WTC11 (cell line): ENCODE data around the gene PPP6R1. TPM values are rescaled to one million over a fixed set of nuclear protein-coding genes. Genes with fewer than 3 reads are reported as not detected.
A peak's percentile ranks its signal among the peaks of the same experiment; 100 is the strongest.

ENCODE experiments used
- ATAC-seq: fragments of 200-7000 bp; cut with Tn5 transposase; 2 replicates; pipeline ENCODE4 v1.10.0; 2021; ENCODE audit warnings: mild to moderate bottlenecking, moderate library complexity
- CTCF ChIA-PET: fragments of 300-600 bp; sonication (Branson Sonifier 250); formaldehyde crosslinking; loops from one replicate; lab custom pipeline; 2021; ENCODE audit warnings: antibody characterized with exemption; lab: Charles Lee
- POLR2A ChIA-PET: fragments of 350-600 bp; sonication (Branson Sonifier 250); formaldehyde crosslinking; loops from one replicate; lab custom pipeline; 2021; ENCODE audit warnings: antibody characterized with exemption; lab: Charles Lee
- DNase-seq: peaks from one replicate; pipeline ENCODE4 v3.0.0; 2021; ENCODE audit warnings: low spot score
- H3K27ac Mint-ChIP-seq: 2 replicates; pipeline ENCODE4 v1.8.0; 2021; ENCODE audit warnings: mixed read lengths
- H3K27me3 Mint-ChIP-seq: 2 replicates; pipeline ENCODE4 v1.8.0; 2021; ENCODE audit warnings: low read depth, mild to moderate bottlenecking, moderate library complexity, mixed read lengths
- H3K36me3 Mint-ChIP-seq: 2 replicates; pipeline ENCODE4 v1.8.0; 2021; ENCODE audit warnings: mixed read lengths
- H3K4me1 Mint-ChIP-seq: 2 replicates; pipeline ENCODE4 v1.8.0; 2022; ENCODE audit warnings: mixed read lengths
- H3K4me3 Mint-ChIP-seq: 2 replicates; pipeline ENCODE4 v1.8.0; 2021; ENCODE audit warnings: mild to moderate bottlenecking, moderate library complexity, mixed read lengths
- H3K9me3 Mint-ChIP-seq: 2 replicates; pipeline ENCODE4 v1.8.0; 2021; ENCODE audit warnings: mixed read lengths
- ATF1 ChIP-seq: sonication (generic); formaldehyde crosslinking; IDR thresholded peaks from 2 replicates; pipeline ENCODE4 v1.8.1; 2023; ENCODE audit warnings: mild to moderate bottlenecking, moderate library complexity, missing genetic modification reagents
- ELF4 ChIP-seq: sonication (generic); formaldehyde crosslinking; IDR thresholded peaks from 2 replicates; pipeline ENCODE4 v1.8.1; 2022; ENCODE audit warnings: low read depth, mild to moderate bottlenecking, moderate library complexity, missing genetic modification reagents
- FOXJ3 ChIP-seq: sonication (generic); formaldehyde crosslinking; IDR thresholded peaks from 2 replicates; pipeline ENCODE4 v1.9.0; 2021; ENCODE audit warnings: missing genetic modification reagents, mild to moderate bottlenecking, borderline replicate concordance
- FOXK1 ChIP-seq: sonication (generic); formaldehyde crosslinking; IDR thresholded peaks from 2 replicates; pipeline ENCODE4 v1.8.0; 2022; ENCODE audit warnings: mild to moderate bottlenecking, moderate library complexity, missing genetic modification reagents
- HMGA2 ChIP-seq: fragments of 250-450 bp; sonication (Bioruptor Pico); IDR thresholded peaks from 2 replicates; pipeline ENCODE4 v1.4.0; 2021; ENCODE audit warnings: mild to moderate bottlenecking, moderate library complexity
- IRF2 ChIP-seq: sonication (generic); formaldehyde crosslinking; IDR thresholded peaks from 2 replicates; pipeline ENCODE4 v1.8.0; 2022; ENCODE audit warnings: low read depth, missing genetic modification reagents, borderline replicate concordance
- JAZF1 ChIP-seq: fragments of 250-450 bp; sonication (Bioruptor Pico); IDR thresholded peaks from 2 replicates; pipeline ENCODE4 v1.9.0; 2021; ENCODE audit warnings: moderate library complexity, mild to moderate bottlenecking, inconsistent platforms
- JUN ChIP-seq: sonication (generic); formaldehyde crosslinking; IDR thresholded peaks from 2 replicates; pipeline ENCODE4 v1.8.0; 2023; ENCODE audit warnings: mild to moderate bottlenecking, missing genetic modification reagents
- NFATC4 ChIP-seq: fragments of 250-450 bp; sonication (Bioruptor Pico); IDR thresholded peaks from 2 replicates; pipeline ENCODE4 v1.9.0; 2021; ENCODE audit warnings: mild to moderate bottlenecking
- RELA ChIP-seq: sonication (generic); formaldehyde crosslinking; IDR thresholded peaks from 2 replicates; pipeline ENCODE4 v1.8.1; 2022; ENCODE audit warnings: missing genetic modification reagents, mild to moderate bottlenecking, borderline replicate concordance
- SP1 ChIP-seq: sonication (generic); formaldehyde crosslinking; conservative IDR thresholded peaks from 2 replicates; pipeline ENCODE4 v1.8.1; 2022; ENCODE audit warnings: missing genetic modification reagents
- TCF7 ChIP-seq: sonication (generic); formaldehyde crosslinking; IDR thresholded peaks from 2 replicates; pipeline ENCODE4 v1.8.0; 2022; ENCODE audit warnings: mild to moderate bottlenecking, low read depth, missing genetic modification reagents, moderate library complexity
- TP53 ChIP-seq: sonication (generic); formaldehyde crosslinking; IDR thresholded peaks from 2 replicates; pipeline ENCODE4 v1.8.1; 2023; ENCODE audit warnings: mild to moderate bottlenecking, missing genetic modification reagents
- ZNF121 ChIP-seq: sonication (generic); formaldehyde crosslinking; IDR thresholded peaks from 2 replicates; pipeline ENCODE4 v1.8.0; 2023; ENCODE audit warnings: missing genetic modification reagents
- total RNA-seq: library from RNA; stranded (reverse); gene quantifications from 3 replicates; pipeline ENCODE4 v1.2.3, GENCODE V29; 2021
- TF ChIP-seq, protein P1 (sequence below): sonication (generic); formaldehyde crosslinking; conservative IDR thresholded peaks from 2 replicates; pipeline ENCODE4 v1.8.1; 2023; ENCODE audit warnings: mild to moderate bottlenecking, low read depth, missing genetic modification reagents, moderate library complexity
- TF ChIP-seq, protein P2 (sequence below): fragments of 250-450 bp; sonication (Bioruptor Pico); IDR thresholded peaks from 2 replicates; pipeline ENCODE4 v1.9.0; 2021; ENCODE audit warnings: moderate library complexity, mild to moderate bottlenecking, inconsistent platforms, borderline replicate concordance
- TF ChIP-seq, protein P3 (sequence below): sonication (generic); formaldehyde crosslinking; IDR thresholded peaks from 2 replicates; pipeline ENCODE4 v1.8.0; 2023; ENCODE audit warnings: missing genetic modification reagents
- TF ChIP-seq, protein P4 (sequence below): sonication (generic); formaldehyde crosslinking; IDR thresholded peaks from 2 replicates; pipeline ENCODE4 v1.8.0; 2023; ENCODE audit warnings: mild to moderate bottlenecking, missing genetic modification reagents
- TF ChIP-seq, protein P5 (sequence below): sonication (generic); formaldehyde crosslinking; IDR thresholded peaks from 2 replicates; pipeline ENCODE4 v1.8.1; 2023; ENCODE audit warnings: mild to moderate bottlenecking, missing genetic modification reagents, moderate library complexity
- TF ChIP-seq, protein P6 (sequence below): fragments of 250-450 bp; sonication (Bioruptor Pico); IDR thresholded peaks from 2 replicates; pipeline ENCODE4 v1.8.0; 2021; ENCODE audit warnings: mild to moderate bottlenecking

Gene PPP6R1
- total RNA-seq, 1 experiment from 2014 or later, result 91.8 TPM

DNA sequence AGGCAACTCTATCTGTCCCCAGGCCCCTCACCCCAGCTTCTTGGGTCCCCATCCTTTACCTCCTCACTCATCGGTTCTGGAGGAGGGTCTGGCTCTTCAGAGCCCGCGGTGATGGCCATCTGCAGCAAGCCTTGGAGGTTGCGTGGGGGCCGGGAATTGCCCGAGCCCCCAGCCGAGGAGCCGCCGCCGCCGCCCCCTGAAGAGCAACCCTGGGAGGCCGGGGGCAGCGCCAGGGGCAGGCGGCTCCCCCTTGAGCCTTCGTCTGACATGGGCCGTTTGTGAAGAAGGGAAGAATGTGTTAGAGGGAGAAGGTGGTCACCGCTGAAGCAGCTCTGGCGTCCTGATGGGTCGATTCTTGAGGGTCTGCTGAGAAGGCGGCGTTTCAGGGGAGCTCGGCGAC is 20.5 kb upstream of the PPP6R1 start:
- Mint-ChIP-seq H3K9me3 (no peaks in the 10 kb centered on the region), H3K27ac (peak overlapping the region; percentile 99), H3K4me1 (peaks cover 18% of the 10 kb centered on the region), H3K27me3 (no peaks in the 10 kb centered on the region), H3K4me3 (peak overlapping the region; percentile 96), H3K36me3 (no peaks in the 10 kb centered on the region; the same call in 1 of the 2 replicates)
- TF ChIP-seq FOXJ3 (no peak), RELA (CRISPR knock-in tag) (no peak), SP1 (CRISPR knock-in tag) (no peak), ATF1 (CRISPR knock-in tag) (no peak), IRF2 (CRISPR knock-in tag) (no peak), NFATC4 (CRISPR knock-in tag) (no peak), TCF7 (CRISPR knock-in tag) (no peak), JUN (CRISPR knock-in tag) (no peak), JAZF1 (CRISPR knock-in tag) (no peak), FOXK1 (CRISPR knock-in tag) (no peak), ELF4 (no peak), HMGA2 (CRISPR knock-in tag) (no peak), TP53 (CRISPR knock-in tag) (no peak), ZNF121 (CRISPR knock-in tag) (no peak)
- TF ChIP-seq, protein P1, sequence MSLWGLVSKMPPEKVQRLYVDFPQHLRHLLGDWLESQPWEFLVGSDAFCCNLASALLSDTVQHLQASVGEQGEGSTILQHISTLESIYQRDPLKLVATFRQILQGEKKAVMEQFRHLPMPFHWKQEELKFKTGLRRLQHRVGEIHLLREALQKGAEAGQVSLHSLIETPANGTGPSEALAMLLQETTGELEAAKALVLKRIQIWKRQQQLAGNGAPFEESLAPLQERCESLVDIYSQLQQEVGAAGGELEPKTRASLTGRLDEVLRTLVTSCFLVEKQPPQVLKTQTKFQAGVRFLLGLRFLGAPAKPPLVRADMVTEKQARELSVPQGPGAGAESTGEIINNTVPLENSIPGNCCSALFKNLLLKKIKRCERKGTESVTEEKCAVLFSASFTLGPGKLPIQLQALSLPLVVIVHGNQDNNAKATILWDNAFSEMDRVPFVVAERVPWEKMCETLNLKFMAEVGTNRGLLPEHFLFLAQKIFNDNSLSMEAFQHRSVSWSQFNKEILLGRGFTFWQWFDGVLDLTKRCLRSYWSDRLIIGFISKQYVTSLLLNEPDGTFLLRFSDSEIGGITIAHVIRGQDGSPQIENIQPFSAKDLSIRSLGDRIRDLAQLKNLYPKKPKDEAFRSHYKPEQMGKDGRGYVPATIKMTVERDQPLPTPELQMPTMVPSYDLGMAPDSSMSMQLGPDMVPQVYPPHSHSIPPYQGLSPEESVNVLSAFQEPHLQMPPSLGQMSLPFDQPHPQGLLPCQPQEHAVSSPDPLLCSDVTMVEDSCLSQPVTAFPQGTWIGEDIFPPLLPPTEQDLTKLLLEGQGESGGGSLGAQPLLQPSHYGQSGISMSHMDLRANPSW (CRISPR knock-in tag), result no peak
- TF ChIP-seq, protein P2, sequence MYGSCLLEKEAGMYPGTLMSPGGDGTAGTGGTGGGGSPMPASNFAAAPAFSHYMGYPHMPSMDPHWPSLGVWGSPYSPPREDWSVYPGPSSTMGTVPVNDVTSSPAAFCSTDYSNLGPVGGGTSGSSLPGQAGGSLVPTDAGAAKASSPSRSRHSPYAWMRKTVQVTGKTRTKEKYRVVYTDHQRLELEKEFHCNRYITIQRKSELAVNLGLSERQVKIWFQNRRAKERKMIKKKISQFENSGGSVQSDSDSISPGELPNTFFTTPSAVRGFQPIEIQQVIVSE (CRISPR knock-in tag), result no peak
- TF ChIP-seq, protein P3, sequence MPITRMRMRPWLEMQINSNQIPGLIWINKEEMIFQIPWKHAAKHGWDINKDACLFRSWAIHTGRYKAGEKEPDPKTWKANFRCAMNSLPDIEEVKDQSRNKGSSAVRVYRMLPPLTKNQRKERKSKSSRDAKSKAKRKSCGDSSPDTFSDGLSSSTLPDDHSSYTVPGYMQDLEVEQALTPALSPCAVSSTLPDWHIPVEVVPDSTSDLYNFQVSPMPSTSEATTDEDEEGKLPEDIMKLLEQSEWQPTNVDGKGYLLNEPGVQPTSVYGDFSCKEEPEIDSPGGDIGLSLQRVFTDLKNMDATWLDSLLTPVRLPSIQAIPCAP (CRISPR knock-in tag), result no peak
- TF ChIP-seq, protein P4, sequence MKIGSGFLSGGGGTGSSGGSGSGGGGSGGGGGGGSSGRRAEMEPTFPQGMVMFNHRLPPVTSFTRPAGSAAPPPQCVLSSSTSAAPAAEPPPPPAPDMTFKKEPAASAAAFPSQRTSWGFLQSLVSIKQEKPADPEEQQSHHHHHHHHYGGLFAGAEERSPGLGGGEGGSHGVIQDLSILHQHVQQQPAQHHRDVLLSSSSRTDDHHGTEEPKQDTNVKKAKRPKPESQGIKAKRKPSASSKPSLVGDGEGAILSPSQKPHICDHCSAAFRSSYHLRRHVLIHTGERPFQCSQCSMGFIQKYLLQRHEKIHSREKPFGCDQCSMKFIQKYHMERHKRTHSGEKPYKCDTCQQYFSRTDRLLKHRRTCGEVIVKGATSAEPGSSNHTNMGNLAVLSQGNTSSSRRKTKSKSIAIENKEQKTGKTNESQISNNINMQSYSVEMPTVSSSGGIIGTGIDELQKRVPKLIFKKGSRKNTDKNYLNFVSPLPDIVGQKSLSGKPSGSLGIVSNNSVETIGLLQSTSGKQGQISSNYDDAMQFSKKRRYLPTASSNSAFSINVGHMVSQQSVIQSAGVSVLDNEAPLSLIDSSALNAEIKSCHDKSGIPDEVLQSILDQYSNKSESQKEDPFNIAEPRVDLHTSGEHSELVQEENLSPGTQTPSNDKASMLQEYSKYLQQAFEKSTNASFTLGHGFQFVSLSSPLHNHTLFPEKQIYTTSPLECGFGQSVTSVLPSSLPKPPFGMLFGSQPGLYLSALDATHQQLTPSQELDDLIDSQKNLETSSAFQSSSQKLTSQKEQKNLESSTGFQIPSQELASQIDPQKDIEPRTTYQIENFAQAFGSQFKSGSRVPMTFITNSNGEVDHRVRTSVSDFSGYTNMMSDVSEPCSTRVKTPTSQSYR (CRISPR knock-in tag), result no peak
- TF ChIP-seq, protein P5, sequence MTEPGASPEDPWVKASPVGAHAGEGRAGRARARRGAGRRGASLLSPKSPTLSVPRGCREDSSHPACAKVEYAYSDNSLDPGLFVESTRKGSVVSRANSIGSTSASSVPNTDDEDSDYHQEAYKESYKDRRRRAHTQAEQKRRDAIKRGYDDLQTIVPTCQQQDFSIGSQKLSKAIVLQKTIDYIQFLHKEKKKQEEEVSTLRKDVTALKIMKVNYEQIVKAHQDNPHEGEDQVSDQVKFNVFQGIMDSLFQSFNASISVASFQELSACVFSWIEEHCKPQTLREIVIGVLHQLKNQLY (CRISPR knock-in tag), result no peak
- TF ChIP-seq, protein P6, sequence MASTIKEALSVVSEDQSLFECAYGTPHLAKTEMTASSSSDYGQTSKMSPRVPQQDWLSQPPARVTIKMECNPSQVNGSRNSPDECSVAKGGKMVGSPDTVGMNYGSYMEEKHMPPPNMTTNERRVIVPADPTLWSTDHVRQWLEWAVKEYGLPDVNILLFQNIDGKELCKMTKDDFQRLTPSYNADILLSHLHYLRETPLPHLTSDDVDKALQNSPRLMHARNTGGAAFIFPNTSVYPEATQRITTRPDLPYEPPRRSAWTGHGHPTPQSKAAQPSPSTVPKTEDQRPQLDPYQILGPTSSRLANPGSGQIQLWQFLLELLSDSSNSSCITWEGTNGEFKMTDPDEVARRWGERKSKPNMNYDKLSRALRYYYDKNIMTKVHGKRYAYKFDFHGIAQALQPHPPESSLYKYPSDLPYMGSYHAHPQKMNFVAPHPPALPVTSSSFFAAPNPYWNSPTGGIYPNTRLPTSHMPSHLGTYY (CRISPR knock-in tag), result no peak
- DNase-seq (no peak), ATAC-seq (no peak)
- CTCF ChIA-PET, result interaction anchor here (0.8 to 1.3 kb wide), 5 partner anchors 20 to 392 kb away, joined by 3 to 19 read pairs (median 5); partner anchors contain the start of gene PPP6R1
- POLR2A ChIA-PET, result interaction anchor here (0.9 to 2.8 kb wide), 5 partner anchors 9 to 197 kb away, joined by 3 to 15 read pairs (median 3); partner anchors contain the start of genes KMT5C, PPP6R1 and ZNF628
